Hematopoietic multipotent progenitor cell treated with erythropoietin and hydrocortisone succinate and interleukin-3 and kit ligand, for 17 days (in vitro differentiated cells): ENCODE data around the gene CACNA1C.
A peak's percentile ranks its signal among the peaks of the same experiment; 100 is the strongest.

ENCODE experiments used
- DNase-seq: peaks from one replicate; pipeline ENCODE4 v3.0.0-alpha.2; 2015; ENCODE audit warnings: low spot score

CACNA1C gene

GRCh38 chr12:2393016-2393415, 340.2 kb downstream of the CACNA1C start:
- no peak for DNase-seq

- no peak for DNase-seq
These were observed 341.2 kb downstream of the CACNA1C start for GRCh38 chr12:2393996-2394395.

- peak; percentile 24 for DNase-seq
These were observed 342.7 kb downstream of the CACNA1C start for GRCh38 chr12:2395354-2395977.

GRCh38 chr12:2396448-2396871, 343.7 kb downstream of the CACNA1C start:
- no peak for DNase-seq

GRCh38 chr12:2397356-2398045, 344.7 kb downstream of the CACNA1C start:
- DNase-seq: no peak

- DNase-seq: no peak
These were observed 348.3 kb downstream of the CACNA1C start for GRCh38 chr12:2401040-2401439.

- DNase-seq: no peak
These were observed 349.3 kb downstream of the CACNA1C start for GRCh38 chr12:2402073-2402579.

GRCh38 chr12:2403221-2403976, 350.6 kb downstream of the CACNA1C start:
- DNase-seq: no peak

- DNase-seq: no peak
These were observed 352.3 kb downstream of the CACNA1C start for GRCh38 chr12:2405039-2405438.

- DNase-seq: no peak
These were observed 354.1 kb downstream of the CACNA1C start for GRCh38 chr12:2406903-2407302.

- DNase-seq: no peak
These were observed 355.5 kb downstream of the CACNA1C start for GRCh38 chr12:2408262-2408661.

GRCh38 chr12:2409656-2410265, 357.0 kb downstream of the CACNA1C start:
- no peak for DNase-seq

- DNase-seq: no peak
These were observed 357.7 kb downstream of the CACNA1C start for GRCh38 chr12:2410496-2410895.

GRCh38 chr12:2411011-2411410, 358.2 kb downstream of the CACNA1C start:
- no peak for DNase-seq

- no peak for DNase-seq
These were observed 359.0 kb downstream of the CACNA1C start for GRCh38 chr12:2411616-2412304.

- DNase-seq: no peak
These were observed 359.5 kb downstream of the CACNA1C start for GRCh38 chr12:2412305-2412643.

- no peak for DNase-seq
These were observed 360.5 kb downstream of the CACNA1C start for GRCh38 chr12:2413301-2413700.

- DNase-seq: no peak
These were observed 361.4 kb downstream of the CACNA1C start for GRCh38 chr12:2413999-2414792.

- no peak for DNase-seq
These were observed 362.2 kb downstream of the CACNA1C start for GRCh38 chr12:2414810-2415567.

- DNase-seq: no peak
These were observed 362.8 kb downstream of the CACNA1C start for GRCh38 chr12:2415568-2415944.
